K562 (cell line): Measurements from ENCODE around the gene SDS. TPM values are rescaled to one million over a fixed set of nuclear protein-coding genes. Genes with fewer than 3 reads are reported as not detected.

ENCODE experiments used
- CHD4 ChIP-seq: fragments of 200-600 bp; sonication (generic); IDR thresholded peaks from 3 replicates; pipeline ENCODE4 v1.6.1; 2012; ENCODE audit warnings: low read depth, mild to moderate bottlenecking, mixed read lengths, low read length, inconsistent platforms; ENCODE audit not compliant: insufficient read depth, insufficient replicate concordance, poor library complexity, severe bottlenecking
- ETV5 ChIP-seq: sonication (generic); formaldehyde crosslinking; IDR thresholded peaks from 2 replicates; pipeline ENCODE4 v1.4.0; 2020; ENCODE audit warnings: low read depth, mild to moderate bottlenecking, missing genetic modification reagents
- HDAC8 ChIP-seq: fragments of 450-650 bp; IDR thresholded peaks from 2 replicates; pipeline ENCODE4 v1.6.1; 2016; ENCODE audit warnings: mild to moderate bottlenecking, missing genetic modification characterization, moderate library complexity, missing compliant biosample characterization
- IRF2 ChIP-seq: sonication (generic); formaldehyde crosslinking; IDR thresholded peaks from 2 replicates; pipeline ENCODE4 v1.8.1; 2022; ENCODE audit warnings: mild to moderate bottlenecking, missing genetic modification reagents
- KDM1A ChIP-seq, 2 experiments: fragments of 450-650 bp; IDR thresholded peaks; 2 replicates each; pipeline ENCODE4 v1.6.1; 2016; ENCODE audit warnings: mild to moderate bottlenecking in 2 of 2
- KDM5B ChIP-seq: fragments of 200-600 bp; sonication (generic); IDR thresholded peaks from 2 replicates; pipeline ENCODE4 v1.6.1; 2012; ENCODE audit warnings: low read depth, mild to moderate bottlenecking, moderate library complexity, low read length, control low read depth, inconsistent platforms; ENCODE audit not compliant: insufficient replicate concordance
- PHF20 ChIP-seq: fragments of 450-650 bp; IDR thresholded peaks from 2 replicates; pipeline ENCODE4 v1.6.1; 2018; ENCODE audit not compliant: partially characterized antibody
- PTBP1 ChIP-seq: fragments of 200-400 bp; formaldehyde crosslinking; IDR thresholded peaks from 2 replicates; pipeline ENCODE4 v1.6.1; 2017; ENCODE audit warnings: low read depth, low read length
- RAD21 ChIP-seq, 2 experiments: fragments of 250-450 bp in 1 of 2; fragments of 450-650 bp in 1 of 2; sonication (Bioruptor Pico) in 1 of 2; formaldehyde crosslinking in 1 of 2; IDR thresholded peaks in 1 of 2; conservative IDR thresholded peaks in 1 of 2; 2 replicates each; pipeline versions ENCODE4 v1.4.0 to v1.8.0; 2020 to 2022; ENCODE audit warnings: mild to moderate bottlenecking in 2 of 2, moderate library complexity in 1 of 2
- RB1 ChIP-seq: fragments of 450-650 bp; IDR thresholded peaks from 2 replicates; pipeline ENCODE4 v1.6.1; 2017; ENCODE audit warnings: low read depth, mild to moderate bottlenecking
- RBM17 ChIP-seq: fragments of 200-400 bp; formaldehyde crosslinking; IDR thresholded peaks from 2 replicates; pipeline ENCODE4 v1.6.1; 2017; ENCODE audit warnings: low read depth, mild to moderate bottlenecking, low read length, borderline replicate concordance
- RCOR1 ChIP-seq, 2 experiments: IDR thresholded peaks; 2 replicates each; pipeline ENCODE4 v1.6.1; 2012; ENCODE audit warnings: low read depth in 2 of 2, low read length in 2 of 2, borderline replicate concordance in 1 of 2, improper control_type of control experiment in 1 of 2
- SMARCA5 ChIP-seq: fragments of 450-650 bp; IDR thresholded peaks from 2 replicates; pipeline ENCODE4 v1.6.1; 2016
- SMARCC2 ChIP-seq: fragments of 450-650 bp; IDR thresholded peaks from 2 replicates; pipeline ENCODE4 v1.6.1; 2017; ENCODE audit warnings: antibody characterized with exemption, moderate library complexity, mild to moderate bottlenecking, low read depth
- SOX6 ChIP-seq: fragments of 450-650 bp; IDR thresholded peaks from 2 replicates; pipeline ENCODE4 v1.6.1; 2014; ENCODE audit warnings: mild to moderate bottlenecking
- SP1 ChIP-seq: sonication (generic); formaldehyde crosslinking; IDR thresholded peaks from 2 replicates; pipeline ENCODE4 v1.8.1; 2022; ENCODE audit warnings: mild to moderate bottlenecking, missing genetic modification reagents
- SPI1 ChIP-seq: IDR thresholded peaks from 2 replicates; pipeline ENCODE4 v1.6.1; 2011; ENCODE audit warnings: low read depth, low read length, control low read depth, borderline replicate concordance
- ZNF232 ChIP-seq: sonication (generic); formaldehyde crosslinking; IDR thresholded peaks from 2 replicates; pipeline ENCODE4 v1.8.0; 2022; ENCODE audit warnings: mild to moderate bottlenecking, missing genetic modification reagents
- ZNF551 ChIP-seq: fragments of 250-450 bp; sonication (Bioruptor Pico); IDR thresholded peaks from 2 replicates; pipeline ENCODE4 v1.5.0; 2021; ENCODE audit warnings: mild to moderate bottlenecking, moderate library complexity
- polyA plus RNA-seq, 8 experiments: library from polyadenylated mRNA; depleted of rRNA in 4 of 8; stranded (reverse) in 5 of 8; unstranded in 3 of 8; fragments of >200 nt; fragmentation: Nextera tagmentation in 2 of 8; fragmentation: Illumina TruSeq in 1 of 8; extraction: Ambion mirVana in 2 of 8; extraction: Trizol in 1 of 8; gene quantifications; 2 replicates each; pipeline versions ENCODE4 v1.2.1 to v1.2.3, GENCODE V29; 2011 to 2014; ENCODE audit warnings: inconsistent platforms in 1 of 8, missing spikeins in 1 of 8
- total RNA-seq, 7 experiments: library from RNA; depleted of rRNA in 6 of 7; stranded (reverse); fragments of >200 nt in 6 of 7; fragmentation: Illumina TruSeq in 2 of 7; extraction: Trizol in 2 of 7; gene quantifications; 2 replicates each; pipeline versions ENCODE4 v1.2.1 to v1.2.3, GENCODE V29; 2011 to 2021; ENCODE audit warnings: low replicate concordance in 1 of 7
- TF ChIP-seq, protein P1 (sequence below), 2 experiments: fragments of 250-450 bp in 1 of 2; fragments of 450-650 bp in 1 of 2; sonication (Bioruptor Pico) in 1 of 2; IDR thresholded peaks; 2 replicates each; pipeline versions ENCODE4 v1.6.1 to v1.8.0; 2016 to 2021; ENCODE audit warnings: mild to moderate bottlenecking in 2 of 2, moderate library complexity in 2 of 2, missing compliant biosample characterization in 1 of 2, missing genetic modification characterization in 1 of 2
- TF ChIP-seq, protein P2 (sequence below), 3 experiments: IDR thresholded peaks in 2 of 3; conservative IDR thresholded peaks in 1 of 3; 2 replicates each; pipeline ENCODE4 v1.5.1; 2011 to 2012; ENCODE audit warnings: low read length in 3 of 3, mild to moderate bottlenecking in 3 of 3, control low read depth in 2 of 3, improper control_type of control experiment in 1 of 3, inconsistent platforms in 1 of 3, low read depth in 1 of 3, mixed read lengths in 1 of 3, moderate library complexity in 1 of 3; ENCODE audit not compliant: insufficient read depth in 2 of 3
- TF ChIP-seq, protein P3 (sequence below), 2 experiments: fragments of 450-650 bp in 1 of 2; sonication (generic) in 1 of 2; formaldehyde crosslinking in 1 of 2; IDR thresholded peaks in 1 of 2; conservative IDR thresholded peaks in 1 of 2; 2 replicates each; pipeline versions ENCODE4 v1.6.1 to v1.8.1; 2016 to 2023; ENCODE audit warnings: mild to moderate bottlenecking in 2 of 2, moderate library complexity in 2 of 2, inconsistent platforms in 1 of 2, missing genetic modification reagents in 1 of 2

SDS gene
- total and polyA plus RNA-seq, 9 of the 15 experiments (the other 6 are each of a cell fraction or from before 2014, with no cell fraction given), result 0.07 to 1.1 (median 0.12) TPM; not detected in 1

DNA sequence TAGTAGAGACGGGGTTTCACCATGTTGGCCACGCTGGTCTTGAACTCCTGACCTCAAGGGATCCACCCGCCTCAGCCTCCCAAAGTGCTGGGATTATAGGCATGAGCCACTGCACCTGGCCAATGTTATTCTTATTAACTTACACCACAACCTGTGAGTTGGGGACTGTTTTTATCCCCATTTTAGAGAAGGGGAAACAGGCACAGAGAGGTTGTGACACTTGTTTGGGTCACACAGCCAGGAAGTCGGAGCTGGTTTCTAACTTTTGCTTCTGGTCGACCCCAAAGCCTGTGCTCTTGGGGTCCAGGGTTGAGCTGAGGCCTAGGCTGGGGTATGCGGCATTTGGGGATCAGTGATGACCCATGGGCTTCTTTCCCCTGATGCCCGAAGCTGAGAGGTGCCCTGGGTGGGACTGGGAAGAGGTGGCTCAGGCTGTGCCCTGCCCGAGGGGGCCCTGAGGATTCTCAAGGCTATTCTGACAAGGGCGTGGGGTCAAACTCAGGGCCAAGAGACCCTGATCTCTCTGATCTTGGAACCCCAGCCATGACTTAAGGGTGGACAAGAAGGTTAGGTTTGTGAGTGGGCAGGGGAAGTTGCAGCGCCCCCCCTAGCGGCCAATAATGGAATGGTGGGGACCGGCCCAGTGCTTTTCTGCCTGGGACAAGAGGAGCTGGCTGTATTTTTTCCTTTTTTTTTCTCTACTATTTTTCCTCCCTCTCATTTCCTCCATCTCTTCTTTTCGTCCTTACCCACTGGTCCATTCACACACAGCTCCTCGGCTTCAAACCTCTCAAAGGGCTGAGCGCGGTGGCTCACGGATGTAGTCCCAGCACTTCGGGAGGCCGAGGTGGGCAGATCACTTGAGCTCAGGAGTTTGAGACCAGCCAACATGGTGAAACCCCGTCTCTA lies 21.5 kb upstream of the SDS start (continued):
- TF ChIP-seq CHD4 (peak; percentile 50), HDAC8 (tag) (no peak), RAD21 (CRISPR knock-in tag; conservative IDR thresholded peaks at IDR 0.05 in 1 of 2, IDR thresholded peaks at IDR 0.05 in 1 of 2) (peak; percentile 59 to 85), KDM1A (IDR thresholded peaks at IDR 0.05) (peak; percentile 85 to 94), RB1 (peak; percentile 40; the same call in 1 of the 2 replicates), ZNF551 (CRISPR knock-in tag) (no peak), ETV5 (CRISPR knock-in tag) (0 out of 2 replicates have a peak, but pooled peaks have one; percentile 66), PTBP1 (peak; percentile 79; the same call in 1 of the 2 replicates), IRF2 (no peak), PHF20 (peak; percentile 48), RBM17 (no peak), RCOR1 (IDR thresholded peaks at IDR 0.05; ENCODE audit: borderline replicate concordance in 1 of 2, low read depth in 2 of 2, low read length in 2 of 2) (0 out of 4 replicates have a peak, but pooled peaks of 1 of the 2 experiments have one; percentile 48), ZNF232 (CRISPR knock-in tag) (no peak), SMARCC2 (no peak), SP1 (CRISPR knock-in tag) (0 out of 2 replicates have a peak, but pooled peaks have one; percentile 24), KDM5B (peak; percentile 30), SPI1 (0 out of 2 replicates have a peak, but pooled peaks have one; percentile 17), SMARCA5 (peak; percentile 96), SOX6 (no peak)
- TF ChIP-seq, protein P1, sequence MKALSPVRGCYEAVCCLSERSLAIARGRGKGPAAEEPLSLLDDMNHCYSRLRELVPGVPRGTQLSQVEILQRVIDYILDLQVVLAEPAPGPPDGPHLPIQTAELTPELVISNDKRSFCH (CRISPR knock-in tag; IDR thresholded peaks at IDR 0.05), result no peak
- TF ChIP-seq, protein P1 (tag; IDR thresholded peaks at IDR 0.05), result 0 out of 2 replicates have a peak, but pooled peaks have one; percentile 21
- TF ChIP-seq, protein P2, sequence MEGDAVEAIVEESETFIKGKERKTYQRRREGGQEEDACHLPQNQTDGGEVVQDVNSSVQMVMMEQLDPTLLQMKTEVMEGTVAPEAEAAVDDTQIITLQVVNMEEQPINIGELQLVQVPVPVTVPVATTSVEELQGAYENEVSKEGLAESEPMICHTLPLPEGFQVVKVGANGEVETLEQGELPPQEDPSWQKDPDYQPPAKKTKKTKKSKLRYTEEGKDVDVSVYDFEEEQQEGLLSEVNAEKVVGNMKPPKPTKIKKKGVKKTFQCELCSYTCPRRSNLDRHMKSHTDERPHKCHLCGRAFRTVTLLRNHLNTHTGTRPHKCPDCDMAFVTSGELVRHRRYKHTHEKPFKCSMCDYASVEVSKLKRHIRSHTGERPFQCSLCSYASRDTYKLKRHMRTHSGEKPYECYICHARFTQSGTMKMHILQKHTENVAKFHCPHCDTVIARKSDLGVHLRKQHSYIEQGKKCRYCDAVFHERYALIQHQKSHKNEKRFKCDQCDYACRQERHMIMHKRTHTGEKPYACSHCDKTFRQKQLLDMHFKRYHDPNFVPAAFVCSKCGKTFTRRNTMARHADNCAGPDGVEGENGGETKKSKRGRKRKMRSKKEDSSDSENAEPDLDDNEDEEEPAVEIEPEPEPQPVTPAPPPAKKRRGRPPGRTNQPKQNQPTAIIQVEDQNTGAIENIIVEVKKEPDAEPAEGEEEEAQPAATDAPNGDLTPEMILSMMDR (IDR thresholded peaks at IDR 0.05 in 2 of 3, conservative IDR thresholded peaks at IDR 0.05 in 1 of 3; ENCODE audit: insufficient read depth in 2 of 3, low read depth in 1 of 3, low read length in 3 of 3), result peak; percentile 88 to 94 (median 90)
- TF ChIP-seq, protein P3, sequence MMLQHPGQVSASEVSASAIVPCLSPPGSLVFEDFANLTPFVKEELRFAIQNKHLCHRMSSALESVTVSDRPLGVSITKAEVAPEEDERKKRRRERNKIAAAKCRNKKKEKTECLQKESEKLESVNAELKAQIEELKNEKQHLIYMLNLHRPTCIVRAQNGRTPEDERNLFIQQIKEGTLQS (IDR thresholded peaks at IDR 0.05), result no peak
- TF ChIP-seq, protein P3 (CRISPR knock-in tag; conservative IDR thresholded peaks at IDR 0.05), result no peak
